Testis (tissue), 5 donors: ENCODE results near the gene RNF187. TPM values are rescaled to one million over a fixed set of nuclear protein-coding genes. Genes with fewer than 3 reads are reported as not detected.
A peak's percentile ranks its signal among the peaks of the same experiment; 100 is the strongest.

Source experiments
- DNase-seq: peaks from one replicate; pipeline ENCODE4 v3.0.0-alpha.2; 2019
- H3K27ac ChIP-seq, 2 donors: fragments of 200-600 bp; sonication (generic); one replicate each; pipeline ENCODE4 v1.5.1; 2019
- H3K27me3 ChIP-seq: fragments of 200-600 bp; sonication (generic); one replicate; pipeline ENCODE4 v1.5.1; 2019
- H3K36me3 ChIP-seq: fragments of 200-600 bp; sonication (generic); one replicate; pipeline ENCODE4 v1.5.1; 2017; ENCODE audit warnings: low read depth; ENCODE audit errors: missing control alignments
- H3K4me1 ChIP-seq: fragments of 200-600 bp; sonication (generic); one replicate; pipeline ENCODE4 v1.5.1; 2019
- H3K4me3 ChIP-seq, 2 donors: fragments of 200-600 bp; sonication (generic); one replicate each; pipeline ENCODE4 v1.5.1; 2017 to 2019
- H3K9me3 ChIP-seq: fragments of 200-600 bp; sonication (generic); one replicate; pipeline ENCODE4 v1.5.1; 2017
- CTCF ChIP-seq, 3 experiments: fragments of 450-650 bp in 2 of 3; fragments of 200-600 bp in 1 of 3; sonication (generic) in 1 of 3; IDR thresholded peaks; one replicate each; pipeline ENCODE4 v1.5.1; 2016 to 2019; ENCODE audit warnings: antibody characterized with exemption in 3 of 3, mild to moderate bottlenecking in 2 of 3, moderate library complexity in 1 of 3
- POLR2A ChIP-seq: fragments of 450-650 bp; IDR thresholded peaks from one replicate; pipeline ENCODE4 v1.6.1; 2017; ENCODE audit warnings: antibody characterized with exemption, mild to moderate bottlenecking, moderate library complexity
- WGBS, 2 donors: methylation state at CpG; one replicate each; pipeline ENCODE4 v1.1.5; 2018; 5-methylcytosine and 5-hydroxymethylcytosine counted together
- intact Hi-C: fragments of 100-400 bp; cut with DNase I; formaldehyde crosslinking; loops from one replicate; pipeline ENCODE4 v1.15.1; 2023; ENCODE audit warnings: low total_unique reads
- long read RNA-seq, 2 donors: transcript quantifications; one replicate each; lab custom pipeline, GENCODE V29; 2026
- polyA plus RNA-seq: library from polyadenylated mRNA; stranded (reverse); fragments of 350-450 nt; fragmentation: Illumina TruSeq; extraction: RNeasy Lipid Tissue Mini Kit (QIAGEN cat#74804); gene quantifications from one replicate; pipeline ENCODE4 v1.2.3, GENCODE V29; 2014; ENCODE audit warnings: low read depth, low replicate concordance; ENCODE audit not compliant: insufficient read depth
- total RNA-seq, 2 donors: library from RNA; depleted of rRNA; stranded (reverse); fragments of >200 nt; gene quantifications; one replicate each; pipeline ENCODE4 v1.2.3, GENCODE V29; 2016

RNF187 gene
- total RNA-seq (100 to 1,000 TPM in 1 of 2 donors, 10 to 100 TPM in 1; 86.8 to 109 TPM), polyA plus RNA-seq (49.3 TPM)
- long read RNA-seq, donor 1, transcript RNF187-201 (4 exons, 3,017 nt), result major isoform, 48 of 54 reads
- long read RNA-seq, donor 1, partial matches to known transcripts, result 0 of 54 reads
- long read RNA-seq, donor 1, other reads (novel, unspliced or antisense), result 6 of 54 reads
- long read RNA-seq, donor 2, transcript RNF187-201 (4 exons, 3,017 nt), result major isoform, 52 of 58 reads
- long read RNA-seq, donor 2, partial matches to known transcripts, result 0 of 58 reads
- long read RNA-seq, donor 2, other reads (novel, unspliced or antisense), result 6 of 58 reads

- TF ChIP-seq POLR2A, result no peak
- no peak for TF ChIP-seq CTCF (IDR thresholded peaks at IDR 0.05)
- Histone ChIP-seq H3K9me3 (no peaks in the 10 kb centered on the region), H3K27me3 (no peaks in the 10 kb centered on the region), H3K27ac (peak within 1 kb of the TSS; percentile 99), H3K4me3 (peak within 1 kb of the TSS; percentile 74 to 90), H3K36me3 (no peaks in the 10 kb centered on the region), H3K4me1 (peaks cover 10% of the 10 kb centered on the region)
- intact Hi-C loops, result no loop called here
- 0 to 1% methylated on average over 5 to 63 of the region's 113 CpGs for WGBS, 2 donors
- DNase-seq, result no peak
Measured at GRCh38 chr1:228487336-228488124, at the start of gene RNF187. Gene RNF187 (plus strand): TSS chr1:228487382.

GRCh38 chr1:228437424-228437962 is 49.7 kb upstream of the RNF187 start:
- intact Hi-C loops, result no loop called here
- no peak for DNase-seq
- H3K4me1 ChIP-seq, result no peaks in the 10 kb centered on the region
- TF ChIP-seq CTCF (IDR thresholded peaks at IDR 0.05) (no peak), POLR2A (no peak)
- WGBS, 2 donors, result 82 to 93% methylated on average over 7 of the region's 7 CpGs
- H3K4me3 ChIP-seq, result no peak overlapping the region
- no peak overlapping the region for H3K27ac ChIP-seq
- H3K9me3 ChIP-seq, result no peaks in the 10 kb centered on the region
- H3K27me3 ChIP-seq, result no peaks in the 10 kb centered on the region
- no peaks in the 10 kb centered on the region for H3K36me3 ChIP-seq

GRCh38 chr1:228438266-228438665 is 48.9 kb upstream of the RNF187 start:
- H3K27me3 ChIP-seq, result no peaks in the 10 kb centered on the region
- no peak for TF ChIP-seq POLR2A
- no peak for TF ChIP-seq CTCF (IDR thresholded peaks at IDR 0.05)
- H3K9me3 ChIP-seq, result no peaks in the 10 kb centered on the region
- WGBS, 2 donors, result 68 to 84% methylated on average over 1 of the region's 1 CpG
- DNase-seq, result no peak
- H3K4me1 ChIP-seq, result no peaks in the 10 kb centered on the region
- intact Hi-C loops, result no loop called here
- H3K36me3 ChIP-seq, result no peaks in the 10 kb centered on the region
- no peak overlapping the region for H3K4me3 ChIP-seq
- no peak overlapping the region for H3K27ac ChIP-seq

GRCh38 chr1:228440761-228441500 is 46.3 kb upstream of the RNF187 start:
- intact Hi-C loops, result no loop called here
- WGBS, 2 donors, result 84 to 92% methylated on average over 9 of the region's 9 CpGs
- H3K27ac ChIP-seq, result no peak overlapping the region
- TF ChIP-seq POLR2A, result no peak
- no peak for TF ChIP-seq CTCF (IDR thresholded peaks at IDR 0.05)
- H3K36me3 ChIP-seq, result no peaks in the 10 kb centered on the region
- H3K4me3 ChIP-seq, result no peak overlapping the region
- H3K4me1 ChIP-seq, result peaks cover 5% of the 10 kb centered on the region
- no peaks in the 10 kb centered on the region for H3K9me3 ChIP-seq
- no peak for DNase-seq
- no peaks in the 10 kb centered on the region for H3K27me3 ChIP-seq
